OCI-LY3 (cell line): ENCODE measurements around the gene ADARB2.

ENCODE experiments used
- CTCF ChIP-seq: fragments of 200-600, 300-600 bp; sonication (generic); IDR thresholded peaks from 2 replicates; pipeline ENCODE4 v1.5.1; 2014; ENCODE audit warnings: antibody characterized with exemption, low read length, low read depth
- EZH2phosphoT487 ChIP-seq: fragments of 200-600 bp; shearing (Covaris generic); IDR thresholded peaks from 2 replicates; pipeline ENCODE4 v1.6.1; 2018; ENCODE audit warnings: antibody characterized with exemption, mixed run types, low read depth

- TF ChIP-seq CTCF (no peak), EZH2phosphoT487 (no peak)
Measured at GRCh38 chr10:1230138-1230537, 507.2 kb downstream of the ADARB2 start.
